Eye (tissue), 1 donor: ENCODE measurements around the gene DCAF15.
"Not testable (repeated sequence)": the region's sequence is repeated elsewhere in the genome, so short reads cannot be mapped to it uniquely, and the experiment has no call there.

Experiments used
- DNase-seq: peaks from one replicate; pipeline ENCODE4 v3.0.0-alpha.2; 2015

DCAF15 gene

GRCh38 chr19:13960863-13961784 lies 8.8 kb downstream of the DCAF15 start:
- DNase-seq, result no peak

GRCh38 chr19:13961826-13962698 lies 9.8 kb downstream of the DCAF15 start:
- peak; percentile 77 for DNase-seq

- DNase-seq, result peak; percentile 60
Measured at GRCh38 chr19:13962699-13963602, 10.6 kb downstream of the DCAF15 start.

DNA sequence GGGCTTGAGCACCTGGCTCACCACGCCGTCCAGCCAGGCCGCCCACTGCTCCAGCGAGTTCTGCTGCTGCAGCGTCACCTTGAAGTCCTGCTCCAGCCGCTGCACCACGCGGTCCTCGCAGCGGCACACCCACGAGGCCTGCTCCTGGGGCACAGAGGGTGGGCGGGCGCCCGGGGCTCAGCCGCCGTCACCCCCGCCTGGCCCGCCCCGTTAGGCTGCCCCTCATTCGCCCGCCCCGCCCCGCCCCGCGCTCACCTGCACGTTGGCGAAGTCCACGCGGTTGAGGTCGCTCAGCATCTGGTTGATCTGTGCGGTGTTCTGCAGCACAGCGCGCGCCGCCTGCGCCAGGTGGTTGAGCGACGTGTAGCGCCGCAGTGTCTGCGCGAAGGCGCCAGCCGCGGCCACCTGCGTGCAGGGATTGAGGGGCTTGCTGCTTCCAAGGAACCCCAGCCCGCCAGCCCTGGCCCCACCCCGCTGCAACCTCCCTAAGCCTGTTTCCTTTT lies 11.3 kb downstream of the DCAF15 start:
- DNase-seq, result no peak

DNA sequence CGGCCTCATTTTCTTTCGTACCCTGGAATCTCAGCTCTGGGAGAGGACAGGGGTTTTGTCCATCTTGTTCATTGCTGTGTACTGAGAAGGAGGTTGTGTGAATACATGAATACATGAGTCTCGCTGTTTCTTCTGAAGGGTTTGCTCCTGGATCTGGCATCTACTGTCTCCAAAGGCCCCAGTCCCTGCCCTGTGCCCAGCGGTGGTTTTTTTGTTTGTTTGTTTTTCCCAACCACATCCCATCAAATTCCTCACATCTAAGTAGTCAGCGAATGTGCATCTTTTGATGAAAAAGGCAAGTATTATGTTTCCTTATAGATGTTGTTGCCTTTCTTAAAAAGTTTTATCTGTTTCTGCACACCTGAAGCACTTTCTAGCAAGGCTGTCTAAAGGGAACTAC lies 12.5 kb downstream of the DCAF15 start:
- DNase-seq, result no peak

DNA sequence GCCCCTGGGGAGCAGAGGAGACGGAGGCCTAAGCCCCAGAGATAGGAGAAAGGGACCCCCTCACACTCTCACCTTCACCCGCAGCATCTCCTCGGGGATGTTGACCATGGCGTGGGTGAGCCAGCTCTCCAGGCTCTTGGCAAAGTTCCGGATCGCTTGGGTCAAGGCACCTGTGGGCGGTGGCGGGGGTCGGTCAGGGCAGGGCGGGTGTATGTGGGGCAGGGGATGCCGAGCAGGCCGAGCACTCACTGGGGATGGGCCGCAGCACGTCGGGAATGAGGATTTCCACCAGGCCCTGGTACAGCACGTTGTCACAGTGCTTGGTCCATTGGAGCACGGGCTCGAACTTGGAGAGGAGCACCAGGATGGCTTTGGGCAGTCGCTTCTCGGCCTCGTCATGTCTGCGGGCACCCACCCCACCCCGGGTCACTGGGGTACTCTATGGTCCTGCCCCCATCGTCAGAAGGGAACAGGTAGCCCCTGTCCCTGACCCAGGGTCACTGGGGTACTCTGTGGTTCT lies 13.1 kb downstream of the DCAF15 start:
- DNase-seq, result no peak

DNA sequence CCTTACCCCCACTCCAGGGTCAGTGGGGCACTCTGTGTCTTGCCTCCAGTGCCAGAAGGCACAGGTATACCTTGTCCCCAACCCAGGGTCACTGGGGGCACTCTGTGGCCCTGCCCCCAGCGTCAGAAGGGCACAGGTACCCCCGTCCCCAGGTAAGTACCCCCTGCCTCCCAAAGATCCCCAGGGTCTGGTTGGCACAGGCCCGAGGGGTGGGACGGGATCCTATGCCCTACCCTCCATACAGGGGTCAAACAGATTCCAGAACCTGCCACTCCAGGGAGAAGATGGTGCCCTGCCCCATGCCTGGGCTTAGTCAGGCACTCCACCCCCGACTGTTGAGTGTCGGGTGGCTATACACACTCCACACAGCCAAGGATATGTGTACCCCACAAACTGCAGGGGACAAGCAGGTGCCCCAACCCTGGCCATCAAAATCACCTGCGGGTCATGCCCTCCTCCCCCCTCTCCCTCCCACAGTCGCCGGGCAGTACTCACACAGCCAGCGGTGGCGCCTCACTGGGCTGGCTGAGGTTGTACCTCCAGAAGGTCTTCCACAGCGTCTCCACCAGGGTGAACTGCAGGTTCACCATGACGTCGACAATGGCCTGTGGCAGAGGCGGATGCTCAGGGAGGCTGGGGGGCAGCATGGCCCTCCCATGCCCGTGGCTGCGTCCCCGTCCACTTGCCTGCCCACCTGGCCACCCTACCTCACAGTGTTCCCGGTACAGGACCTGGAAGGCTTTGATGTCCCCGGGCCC lies 13.8 kb downstream of the DCAF15 start:
- DNase-seq, result no peak

- DNase-seq, result no peak
Measured at GRCh38 chr19:13966684-13967128, 14.4 kb downstream of the DCAF15 start.

DNA sequence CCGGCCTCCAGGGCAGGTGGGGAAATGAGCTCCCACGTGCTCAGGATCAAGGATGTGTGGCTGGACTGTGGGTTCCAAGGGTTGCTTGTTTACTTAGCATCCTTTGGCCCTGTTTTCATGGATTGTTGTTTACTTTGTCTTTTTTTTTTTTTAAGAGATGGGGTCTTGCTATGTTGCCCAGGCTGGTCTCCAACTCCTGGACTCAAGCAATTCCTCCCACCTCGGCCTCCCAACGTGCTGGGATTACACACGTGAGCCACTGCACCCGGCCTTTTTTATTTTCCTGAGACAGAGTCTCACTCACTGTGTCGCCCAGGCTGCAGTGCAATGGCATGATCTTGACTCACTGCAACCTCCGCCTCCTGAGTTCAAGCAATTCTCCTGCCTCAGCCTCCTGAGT lies 14.9 kb downstream of the DCAF15 start:
- DNase-seq, result not testable (repeated sequence)

DNA sequence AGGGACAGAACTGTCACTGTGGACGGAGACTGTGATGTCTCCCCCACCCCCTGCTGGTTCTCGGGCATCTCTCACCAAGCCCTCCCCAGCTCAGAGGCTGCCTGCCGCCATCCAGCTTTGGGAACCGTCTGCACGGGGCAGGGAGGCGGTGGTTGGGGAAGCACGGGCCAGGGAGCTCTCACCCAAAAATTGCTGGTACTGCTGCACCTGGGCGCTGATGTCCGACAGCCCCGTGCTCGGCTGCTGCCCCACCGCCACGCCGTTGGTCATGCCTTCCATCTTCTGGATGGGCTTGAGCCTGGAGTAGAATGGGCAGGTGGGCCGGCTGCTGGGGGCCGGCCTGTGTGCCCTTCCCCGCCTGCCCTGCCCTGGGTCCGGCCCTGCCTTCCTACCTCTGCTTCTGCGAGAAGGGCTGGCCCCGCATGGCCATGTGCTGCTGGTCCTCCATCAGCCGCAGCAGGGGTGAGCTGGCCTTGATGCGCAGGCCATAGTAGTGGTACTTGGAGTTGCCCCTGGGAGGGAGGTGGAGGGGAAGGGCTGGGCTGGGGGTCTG lies 16.1 kb downstream of the DCAF15 start:
- DNase-seq, result no peak

DNA sequence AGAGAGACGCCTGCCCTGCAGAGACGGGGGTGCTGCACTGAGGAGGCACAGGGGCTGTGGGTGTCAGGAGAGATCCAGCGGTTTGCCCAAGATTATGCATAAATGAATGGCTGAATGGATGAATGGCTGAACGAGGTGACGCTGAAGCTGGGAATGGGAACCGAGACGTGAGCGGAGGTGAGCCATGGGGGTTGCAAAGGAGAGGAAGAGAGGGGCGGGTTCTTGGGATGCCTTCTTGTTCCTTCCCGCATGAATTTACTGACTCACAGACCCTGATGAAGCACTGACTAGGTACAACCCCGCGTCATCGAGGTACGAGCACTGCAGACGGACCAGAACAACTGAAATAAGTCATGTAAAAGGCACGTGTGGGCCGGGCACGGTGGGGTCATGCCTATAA lies 16.7 kb downstream of the DCAF15 start:
- no peak for DNase-seq

DNA sequence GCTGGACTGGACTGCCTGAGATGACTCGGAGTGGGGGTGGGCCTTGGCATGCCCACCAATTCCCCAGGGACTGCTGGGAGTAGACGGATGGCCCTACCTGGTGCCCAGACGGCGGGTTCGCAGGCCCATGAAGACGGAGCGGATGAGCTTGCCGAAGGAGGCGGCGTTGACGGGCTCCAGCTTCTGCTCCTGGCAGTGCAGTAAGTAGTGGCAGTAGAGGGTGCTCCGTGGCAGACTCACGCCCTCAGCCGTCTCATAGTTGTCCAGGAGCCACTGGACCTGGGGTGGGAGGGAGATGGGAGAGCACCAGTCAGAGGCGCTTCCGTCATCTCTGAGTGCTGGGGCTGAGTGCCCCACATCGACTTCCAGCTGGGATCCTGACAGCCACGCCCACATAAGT lies 17.6 kb downstream of the DCAF15 start:
- no peak for DNase-seq

DNA sequence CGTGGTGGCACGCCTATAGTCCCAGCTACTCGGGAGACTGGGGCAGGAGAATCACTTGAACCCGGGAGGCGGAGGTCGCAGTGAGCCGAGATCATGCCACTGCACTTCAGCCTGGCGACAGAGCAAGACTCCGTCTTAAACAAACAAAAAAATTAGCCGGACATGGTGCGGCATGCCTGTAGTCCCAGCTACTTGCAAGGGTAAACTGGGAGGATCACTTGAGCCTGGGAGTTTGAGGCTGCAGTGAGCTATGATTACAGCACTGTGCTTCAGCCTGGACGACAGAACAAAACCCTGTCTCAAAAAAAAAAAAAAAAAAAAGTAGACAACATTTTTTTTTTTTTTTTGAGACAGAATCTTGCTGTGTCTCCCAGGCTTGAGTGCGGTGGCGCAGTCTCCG lies 19.6 kb downstream of the DCAF15 start:
- not testable (repeated sequence) for DNase-seq

DNA sequence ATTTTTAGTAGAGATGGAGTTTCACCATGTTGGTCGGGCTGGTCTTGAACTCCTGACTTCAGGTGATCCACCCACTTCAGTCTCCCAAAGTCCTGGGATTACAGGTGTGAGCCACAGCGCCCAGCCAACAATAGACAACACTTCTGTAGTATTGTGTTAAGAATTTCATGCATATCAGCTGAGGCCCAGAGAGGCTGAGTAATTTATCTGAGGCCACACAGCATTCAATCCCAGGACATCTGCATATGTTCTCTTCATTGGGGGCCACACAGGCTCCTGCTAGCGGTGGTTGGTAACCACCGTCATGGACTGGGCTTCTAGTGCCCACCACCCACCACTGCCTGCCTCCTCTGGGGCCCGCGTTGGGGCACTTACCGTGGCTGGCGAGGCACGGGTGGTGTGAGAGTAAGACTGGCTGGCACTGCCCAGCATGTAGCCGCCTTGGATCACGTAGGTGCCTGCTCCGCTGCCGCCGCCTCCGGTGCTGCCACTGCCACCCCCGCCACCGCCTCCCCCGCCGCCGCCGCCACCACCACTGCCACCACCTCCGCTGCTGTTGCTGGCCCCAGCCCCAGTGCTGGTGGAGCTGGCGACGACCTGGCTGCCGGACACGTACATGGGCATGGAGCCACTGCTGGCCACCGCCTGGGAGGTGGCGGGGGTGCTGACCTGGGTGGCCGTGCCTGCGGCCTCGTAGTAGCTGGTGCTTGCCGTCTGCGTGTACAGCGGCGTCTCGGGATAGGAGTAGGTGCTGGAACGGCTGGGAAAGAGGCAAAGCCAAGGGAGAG lies 20.3 kb downstream of the DCAF15 start:
- DNase-seq, result no peak

DNA sequence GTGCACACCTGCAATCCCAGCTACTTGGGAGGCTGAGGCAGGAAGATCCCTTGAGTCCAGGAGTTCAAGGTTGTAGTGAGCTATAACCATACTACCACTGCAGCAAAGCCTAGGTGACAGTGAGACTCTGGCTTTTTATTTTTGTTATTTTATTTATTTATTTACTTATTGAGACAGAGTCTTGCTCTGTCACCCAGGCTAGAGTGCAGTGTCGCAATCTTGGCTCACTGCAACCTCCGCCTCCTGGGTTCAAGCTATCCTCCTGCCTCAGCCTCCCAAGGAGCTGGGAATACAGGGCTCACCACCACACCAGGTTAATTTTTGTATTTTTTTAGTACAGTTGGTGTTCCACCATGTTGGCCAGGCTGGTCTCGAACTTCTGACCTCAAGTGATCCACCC lies 21.2 kb downstream of the DCAF15 start:
- DNase-seq, result not testable (repeated sequence)

DNA sequence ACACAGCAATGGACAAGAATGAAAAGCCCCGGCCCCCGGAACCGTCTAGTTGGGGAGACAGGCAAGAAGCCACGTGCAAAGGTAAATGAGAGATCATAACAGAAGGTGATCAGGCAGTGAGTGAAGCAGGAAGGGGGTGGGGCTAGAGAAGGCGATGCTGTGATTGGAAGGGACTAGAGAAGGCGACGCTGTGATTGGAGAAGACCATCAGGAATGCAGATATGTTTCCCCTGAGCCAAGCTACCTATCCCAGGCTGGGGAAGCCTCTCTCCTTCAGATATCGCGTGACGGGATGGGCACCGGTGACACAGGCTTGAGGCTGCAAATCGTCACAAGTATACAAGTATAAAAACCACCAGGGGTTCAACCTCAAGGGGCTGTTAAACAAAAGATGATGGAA lies 21.8 kb downstream of the DCAF15 start:
- DNase-seq, result peak; percentile 47

- DNase-seq, result no peak
Measured at GRCh38 chr19:13975870-13976269, 23.6 kb downstream of the DCAF15 start.

- DNase-seq, result no peak
Measured at GRCh38 chr19:13976446-13976845, 24.1 kb downstream of the DCAF15 start.

DNA sequence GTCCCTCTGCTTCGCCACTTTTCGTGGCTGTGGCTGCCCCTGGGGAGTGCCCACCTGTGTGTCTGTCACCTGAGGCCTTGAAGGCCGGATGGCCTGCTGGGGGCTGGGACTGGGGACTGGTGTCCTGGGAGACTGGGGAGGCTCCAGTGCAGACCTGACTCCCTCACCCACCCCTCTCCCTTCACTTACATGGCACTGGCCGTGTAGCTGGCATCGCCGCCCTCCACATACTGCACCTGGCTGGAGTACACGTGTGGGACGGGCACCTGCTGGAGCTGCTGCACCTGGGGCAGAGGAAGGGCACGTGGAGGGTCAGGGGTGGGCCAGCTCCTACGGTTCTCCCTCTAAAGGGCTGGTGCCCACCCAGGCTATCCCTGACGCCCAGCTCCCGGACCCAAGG lies 25.5 kb downstream of the DCAF15 start:
- no peak for DNase-seq
